Neural cell (in vitro differentiated cells): ENCODE data around the gene MICU1.

Experiments used
- CTCF ChIP-seq: fragments of 450-650 bp; IDR thresholded peaks from 2 replicates; pipeline ENCODE4 v1.5.1; 2014; ENCODE audit warnings: antibody characterized with exemption, mild to moderate bottlenecking, moderate library complexity; ENCODE audit not compliant: poor library complexity, severe bottlenecking
- EP300 ChIP-seq: fragments of 450-650 bp; conservative IDR thresholded peaks from 2 replicates; pipeline ENCODE4 v1.6.1; 2014; ENCODE audit warnings: antibody characterized with exemption, mild to moderate bottlenecking, moderate library complexity; ENCODE audit not compliant: poor library complexity, severe bottlenecking
- EZH2 ChIP-seq: fragments of 200-600, 300-800 bp; shearing (Covaris generic), sonication (generic); IDR thresholded peaks from 2 replicates; pipeline ENCODE4 v1.6.1; 2014; ENCODE audit warnings: antibody characterized with exemption, low read length, borderline replicate concordance, mild to moderate bottlenecking; ENCODE audit not compliant: insufficient read depth, poor library complexity, severe bottlenecking
- MXI1 ChIP-seq: fragments of 450-650 bp; conservative IDR thresholded peaks from 2 replicates; pipeline ENCODE4 v1.6.1; 2014; ENCODE audit warnings: antibody characterized with exemption, mild to moderate bottlenecking; ENCODE audit not compliant: poor library complexity, severe bottlenecking
- POLR2AphosphoS5 ChIP-seq: IDR thresholded peaks from 2 replicates; pipeline ENCODE4 v1.6.1; 2012
- TF ChIP-seq, protein P1 (sequence below): IDR thresholded peaks from 2 replicates; pipeline ENCODE4 v1.6.1; 2012; ENCODE audit warnings: borderline replicate concordance

DNA sequence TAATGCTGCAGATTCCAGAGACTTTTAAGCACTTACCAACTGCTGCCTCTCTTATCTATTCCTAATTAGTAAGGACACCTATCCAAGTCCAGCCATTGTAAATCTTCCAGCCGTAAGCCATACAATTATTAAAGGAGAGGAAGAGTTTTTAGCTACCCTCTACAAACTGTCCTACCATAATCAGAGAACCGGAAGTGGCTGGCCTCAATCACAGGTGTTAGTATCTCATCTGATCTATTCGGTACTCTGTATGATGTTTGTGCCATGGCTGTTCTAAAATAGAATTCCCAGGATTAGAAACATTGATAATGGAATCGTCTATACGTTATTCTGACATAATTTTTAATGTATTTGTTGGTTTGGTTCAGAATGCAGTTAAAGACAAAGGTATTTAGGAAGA is 102.8 kb downstream of the MICU1 start:
- TF ChIP-seq CTCF: no peak
- no peak for TF ChIP-seq POLR2AphosphoS5
- TF ChIP-seq EP300: no peak
- TF ChIP-seq, protein P1, sequence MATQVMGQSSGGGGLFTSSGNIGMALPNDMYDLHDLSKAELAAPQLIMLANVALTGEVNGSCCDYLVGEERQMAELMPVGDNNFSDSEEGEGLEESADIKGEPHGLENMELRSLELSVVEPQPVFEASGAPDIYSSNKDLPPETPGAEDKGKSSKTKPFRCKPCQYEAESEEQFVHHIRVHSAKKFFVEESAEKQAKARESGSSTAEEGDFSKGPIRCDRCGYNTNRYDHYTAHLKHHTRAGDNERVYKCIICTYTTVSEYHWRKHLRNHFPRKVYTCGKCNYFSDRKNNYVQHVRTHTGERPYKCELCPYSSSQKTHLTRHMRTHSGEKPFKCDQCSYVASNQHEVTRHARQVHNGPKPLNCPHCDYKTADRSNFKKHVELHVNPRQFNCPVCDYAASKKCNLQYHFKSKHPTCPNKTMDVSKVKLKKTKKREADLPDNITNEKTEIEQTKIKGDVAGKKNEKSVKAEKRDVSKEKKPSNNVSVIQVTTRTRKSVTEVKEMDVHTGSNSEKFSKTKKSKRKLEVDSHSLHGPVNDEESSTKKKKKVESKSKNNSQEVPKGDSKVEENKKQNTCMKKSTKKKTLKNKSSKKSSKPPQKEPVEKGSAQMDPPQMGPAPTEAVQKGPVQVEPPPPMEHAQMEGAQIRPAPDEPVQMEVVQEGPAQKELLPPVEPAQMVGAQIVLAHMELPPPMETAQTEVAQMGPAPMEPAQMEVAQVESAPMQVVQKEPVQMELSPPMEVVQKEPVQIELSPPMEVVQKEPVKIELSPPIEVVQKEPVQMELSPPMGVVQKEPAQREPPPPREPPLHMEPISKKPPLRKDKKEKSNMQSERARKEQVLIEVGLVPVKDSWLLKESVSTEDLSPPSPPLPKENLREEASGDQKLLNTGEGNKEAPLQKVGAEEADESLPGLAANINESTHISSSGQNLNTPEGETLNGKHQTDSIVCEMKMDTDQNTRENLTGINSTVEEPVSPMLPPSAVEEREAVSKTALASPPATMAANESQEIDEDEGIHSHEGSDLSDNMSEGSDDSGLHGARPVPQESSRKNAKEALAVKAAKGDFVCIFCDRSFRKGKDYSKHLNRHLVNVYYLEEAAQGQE: no peak
- no peak for TF ChIP-seq EZH2
- no peak for TF ChIP-seq MXI1
